ENCODE measurements around the gene ARL2.
"Not testable (repeated sequence)": the region's sequence is repeated elsewhere in the genome, so short reads cannot be mapped to it uniquely, and the experiment has no call there.

ARL2 gene

DNA sequence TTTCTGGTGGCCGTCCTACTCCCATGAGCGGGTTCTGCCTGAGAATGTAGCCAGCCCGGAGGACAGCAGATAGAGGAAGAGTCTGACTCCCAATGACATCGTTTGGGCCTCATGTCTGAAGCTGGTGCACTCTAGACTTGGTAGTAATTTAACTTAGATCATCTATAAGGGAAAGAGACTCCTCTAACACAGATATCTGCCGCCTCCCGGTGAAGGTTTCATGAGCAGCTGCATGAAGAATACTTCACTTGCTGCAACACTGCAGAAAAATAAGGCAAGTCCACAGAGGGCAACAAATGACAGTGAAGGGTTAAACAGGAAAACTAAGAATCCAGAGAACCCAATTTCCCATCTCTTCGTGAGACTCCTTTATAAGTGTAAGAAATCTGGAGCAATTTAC, 5.9 kb upstream of the ARL2 start:
- DNase-seq: no peak

DNA sequence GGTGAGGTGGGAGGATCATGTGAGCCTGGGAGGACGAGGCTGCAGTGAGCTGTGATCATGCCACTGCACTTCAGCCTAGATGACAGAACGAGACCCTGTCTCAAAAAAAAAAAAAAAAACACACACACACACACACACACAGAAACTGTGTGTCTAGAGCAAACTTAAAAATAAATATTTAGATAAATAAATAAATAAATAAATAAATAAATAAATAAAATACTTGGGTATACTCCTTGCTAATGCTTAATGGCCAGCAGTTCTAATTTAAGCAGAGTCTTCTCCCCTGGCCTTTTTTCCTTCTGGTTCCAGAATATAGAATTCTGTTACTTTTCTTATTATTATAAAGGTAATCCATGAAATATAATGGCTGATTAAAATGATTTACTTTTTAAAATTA, 5.1 kb upstream of the ARL2 start:
- no peak for DNase-seq

DNA sequence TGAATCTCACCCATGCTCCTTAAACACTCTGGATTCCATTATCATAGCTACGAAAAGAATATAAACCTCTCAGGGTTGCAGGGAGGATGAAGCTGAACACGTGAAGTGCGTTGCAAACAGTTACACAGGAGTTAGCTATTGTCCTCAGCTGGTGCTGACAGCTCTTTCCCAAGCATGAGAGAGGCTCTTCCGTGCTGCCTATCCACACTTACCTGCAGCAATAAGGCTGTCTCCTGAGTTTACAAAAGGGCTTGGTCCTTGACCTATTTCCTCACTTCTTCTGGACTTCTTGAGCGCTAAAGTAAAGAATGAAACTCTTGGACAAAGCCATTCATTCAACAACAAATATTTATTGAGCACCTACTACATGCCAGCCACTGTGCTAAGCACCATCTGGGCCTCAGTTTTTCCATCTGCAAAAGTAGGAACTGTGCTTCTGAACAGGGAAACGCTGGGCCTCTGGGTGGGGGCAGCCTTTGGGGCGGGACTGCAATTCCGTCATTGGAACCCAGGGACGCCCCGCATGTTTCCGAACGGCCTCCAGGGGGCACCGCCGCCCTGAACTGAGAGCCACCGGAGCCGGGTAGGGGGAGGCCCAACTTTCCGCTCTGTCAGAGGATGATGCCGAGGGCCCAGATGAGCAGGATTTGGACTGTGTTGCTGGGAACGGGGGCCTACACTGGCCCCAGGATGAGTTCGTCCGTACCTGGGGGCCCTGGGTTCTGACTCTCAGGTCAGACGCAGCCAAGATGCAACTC, 651 bp upstream of the ARL2 start:
- DNase-seq: peak; percentile 88

DNA sequence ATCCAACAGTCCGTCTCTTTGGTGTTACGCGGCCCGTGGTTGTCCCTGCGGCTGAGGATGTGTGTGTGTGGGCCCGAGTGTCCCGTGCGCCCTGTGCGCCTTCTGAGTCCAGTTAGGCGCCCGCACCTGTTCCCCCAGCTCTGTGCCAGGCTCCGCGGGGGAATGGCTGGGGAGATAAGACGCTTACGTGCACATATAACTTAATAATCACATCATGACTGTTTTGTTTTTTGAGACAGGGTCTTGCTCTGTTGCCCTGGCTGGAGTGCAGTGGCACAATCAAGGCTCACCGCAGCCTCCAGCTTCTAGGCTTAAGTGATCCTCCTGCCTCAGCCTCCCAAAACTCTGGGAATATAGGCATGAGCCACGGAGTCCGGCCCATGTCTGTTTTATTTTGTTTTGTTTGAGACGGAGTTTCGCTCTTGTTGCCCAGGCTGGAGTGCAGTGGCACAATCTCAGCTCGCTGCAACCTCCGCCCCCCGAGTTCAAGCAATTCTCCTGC, 817 bp downstream of the ARL2 start:
- no peak for DNase-seq

DNA sequence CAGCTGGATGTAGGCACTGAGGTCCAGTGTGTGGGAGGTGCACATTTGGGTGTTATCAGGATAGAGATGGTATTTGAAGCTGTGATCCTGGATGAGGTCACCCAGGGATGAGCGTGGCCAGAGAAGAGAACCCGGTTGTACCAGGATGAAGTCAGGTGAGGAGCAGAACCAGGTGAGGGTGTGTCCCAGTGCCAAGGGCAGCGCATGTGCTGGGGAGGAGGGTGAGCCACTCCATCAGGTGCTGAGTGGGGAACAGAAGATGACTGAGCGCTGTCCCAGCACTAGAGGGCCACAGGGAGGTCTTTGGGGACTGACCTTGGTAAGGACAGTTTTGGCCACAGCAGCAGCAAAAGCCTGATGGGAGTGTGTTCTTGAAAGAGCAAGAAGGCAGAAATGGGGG, 2.7 kb downstream of the ARL2 start:
- no peak for DNase-seq

DNA sequence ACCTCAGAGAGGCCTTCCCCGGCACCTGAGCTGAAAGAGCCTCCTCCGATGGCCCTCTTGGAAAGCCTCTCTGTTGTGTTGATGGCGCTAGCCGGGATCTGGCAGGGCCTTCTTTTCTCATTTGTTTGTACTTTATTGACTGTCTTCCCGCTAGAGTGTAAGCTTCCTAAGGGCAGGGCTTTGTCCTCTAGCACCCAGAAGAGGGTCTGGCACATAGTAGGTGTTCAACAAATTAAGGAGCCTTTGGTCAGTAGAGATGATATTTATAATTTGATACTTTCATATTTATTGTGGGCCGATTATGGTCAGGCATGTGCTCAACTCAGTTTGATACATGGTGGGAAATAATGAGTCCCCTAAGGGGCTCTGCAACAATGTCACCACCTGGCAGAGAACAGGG, 4.0 kb downstream of the ARL2 start:
- DNase-seq: no peak

DNA sequence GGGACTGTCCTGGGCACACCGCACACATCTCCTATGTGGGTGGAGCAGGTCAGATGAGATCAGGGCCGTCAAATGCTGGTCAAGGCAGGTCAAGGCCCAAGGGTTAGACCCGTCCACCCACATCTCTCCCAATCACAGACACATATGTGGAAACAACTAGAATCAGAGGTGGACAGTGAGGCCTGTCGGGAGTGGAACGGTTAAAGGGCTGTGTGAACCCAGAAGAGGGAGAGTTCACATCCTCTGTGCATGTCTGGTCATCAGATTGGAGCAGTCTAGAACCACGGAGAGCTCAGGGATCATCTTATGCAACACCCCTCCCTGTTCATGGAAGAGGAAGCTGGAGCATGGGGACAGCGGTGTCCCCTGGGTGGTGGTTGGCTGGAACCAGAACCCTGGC, 5.9 kb downstream of the ARL2 start:
- no peak for DNase-seq

DNA sequence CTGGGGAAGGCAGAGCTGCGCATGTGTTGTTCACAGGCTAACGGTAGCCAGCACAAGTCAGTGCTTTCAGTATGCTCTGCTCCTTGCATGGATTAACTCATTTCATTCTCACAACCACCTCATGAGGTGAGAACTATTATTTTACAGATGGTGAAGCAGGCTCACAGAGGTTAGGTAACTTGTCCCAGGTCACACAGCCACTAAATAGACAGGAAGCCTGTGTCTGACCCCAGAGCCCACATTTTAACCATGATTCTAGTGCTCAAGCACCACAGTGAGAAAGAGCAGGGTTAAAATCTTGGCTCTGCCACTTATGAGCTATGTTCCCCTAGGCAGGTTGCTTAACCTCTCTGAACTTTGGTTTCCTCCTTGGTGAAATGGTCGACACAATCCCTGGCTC, 7.0 kb downstream of the ARL2 start:
- no peak for DNase-seq

DNA sequence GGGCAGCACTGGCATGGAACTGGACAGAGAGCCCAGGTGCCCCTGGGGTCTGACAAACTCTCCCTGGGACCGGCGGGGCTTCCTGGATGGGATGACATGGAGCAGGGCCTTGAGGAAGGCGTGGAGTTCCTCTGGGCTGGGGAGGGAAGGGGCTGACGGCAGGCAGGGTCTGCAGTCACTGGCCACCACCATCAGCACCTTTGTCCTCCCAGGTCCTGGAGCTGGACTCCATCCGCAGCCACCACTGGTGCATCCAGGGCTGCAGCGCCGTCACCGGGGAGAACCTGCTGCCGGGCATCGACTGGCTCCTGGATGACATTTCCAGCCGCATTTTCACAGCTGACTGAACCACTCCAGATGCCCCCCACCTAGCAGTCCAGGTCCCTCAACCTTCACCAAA, 7.5 kb downstream of the ARL2 start:
- no peak for DNase-seq

DNA sequence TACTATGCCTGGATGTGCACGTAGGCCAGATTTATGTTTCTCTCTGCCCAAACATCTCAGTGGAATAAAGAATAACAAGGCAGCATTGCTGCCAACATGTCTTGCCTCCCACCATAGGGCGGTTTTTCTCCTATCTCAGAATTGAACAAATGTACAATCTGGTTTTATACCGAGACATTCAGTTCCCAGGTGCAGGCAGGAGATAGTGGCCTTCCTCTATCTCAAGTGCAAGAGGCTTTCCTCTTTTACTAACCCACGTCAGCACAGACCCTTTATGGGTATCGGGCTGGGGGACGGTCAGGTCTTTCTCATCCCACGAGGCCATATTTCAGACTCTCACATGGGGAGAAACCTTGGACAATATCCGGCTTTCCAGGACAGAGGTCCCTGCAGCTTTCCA, 9.5 kb downstream of the ARL2 start:
- DNase-seq: not testable (repeated sequence)

DNA sequence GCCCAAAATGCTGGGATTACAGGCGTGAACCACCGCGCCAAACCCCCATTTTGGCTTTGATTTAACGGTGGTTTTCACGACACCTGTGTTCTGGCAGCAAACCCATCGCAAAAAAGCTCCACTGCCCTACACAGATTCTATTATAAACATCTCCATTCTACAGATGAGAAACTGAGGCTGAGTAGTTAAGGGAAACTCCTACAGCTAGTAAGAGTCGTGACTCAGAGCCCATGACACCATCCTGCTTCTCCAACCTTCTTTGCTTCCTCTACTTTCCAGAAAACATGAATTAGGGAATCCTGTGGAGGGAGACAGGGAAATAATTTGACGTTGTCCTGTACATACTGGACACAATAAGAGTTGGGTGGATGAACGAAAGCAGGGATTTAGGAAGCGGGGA, 12.8 kb downstream of the ARL2 start:
- DNase-seq: no peak

DNA sequence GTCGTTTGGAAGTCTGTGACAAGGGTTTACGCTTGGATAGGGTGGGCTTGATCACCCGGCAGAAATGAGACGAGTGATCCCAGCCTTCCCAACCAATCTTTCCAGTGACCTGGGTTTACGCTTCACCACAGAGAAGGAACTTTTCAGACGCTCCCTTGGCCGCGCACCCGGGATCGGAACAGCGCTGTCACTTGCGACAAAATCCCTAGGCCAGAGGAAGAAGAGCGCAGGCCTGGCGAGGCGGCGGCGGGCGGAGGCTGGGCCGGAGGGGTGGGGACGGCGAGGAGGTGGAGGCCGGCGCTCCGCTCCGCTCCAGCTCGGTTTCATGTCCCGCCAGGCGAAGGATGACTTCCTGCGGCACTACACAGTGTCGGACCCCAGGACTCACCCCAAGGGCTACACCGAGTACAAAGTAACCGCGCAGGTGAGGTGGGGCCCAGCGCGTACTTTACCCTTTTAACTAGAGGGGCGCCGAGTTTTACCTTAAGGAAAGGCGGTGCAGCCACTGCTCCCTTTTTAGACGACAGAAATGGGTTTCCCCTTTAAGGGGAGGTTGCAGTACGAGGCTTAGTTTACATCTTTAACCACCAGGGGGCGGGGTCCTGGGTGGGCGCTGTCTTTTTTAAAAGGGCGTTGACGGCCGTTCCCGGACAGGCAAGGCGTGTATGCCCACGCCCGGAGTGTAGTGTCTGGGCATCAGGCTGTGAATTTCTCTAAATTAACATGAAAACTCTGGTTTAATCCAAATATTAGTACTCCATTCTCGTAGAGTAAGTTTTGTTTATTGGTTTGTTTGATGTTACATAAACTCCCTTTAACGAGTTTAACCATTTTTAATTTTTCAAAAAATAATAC, 13.5 kb downstream of the ARL2 start, which contains the start of gene SNX15:
TSS of gene SNX15 (plus strand) at position 227 of the 855 bp plus-strand sequence. CDS start at position 326, 99 bp downstream.
- peak; percentile 97 for DNase-seq

DNA sequence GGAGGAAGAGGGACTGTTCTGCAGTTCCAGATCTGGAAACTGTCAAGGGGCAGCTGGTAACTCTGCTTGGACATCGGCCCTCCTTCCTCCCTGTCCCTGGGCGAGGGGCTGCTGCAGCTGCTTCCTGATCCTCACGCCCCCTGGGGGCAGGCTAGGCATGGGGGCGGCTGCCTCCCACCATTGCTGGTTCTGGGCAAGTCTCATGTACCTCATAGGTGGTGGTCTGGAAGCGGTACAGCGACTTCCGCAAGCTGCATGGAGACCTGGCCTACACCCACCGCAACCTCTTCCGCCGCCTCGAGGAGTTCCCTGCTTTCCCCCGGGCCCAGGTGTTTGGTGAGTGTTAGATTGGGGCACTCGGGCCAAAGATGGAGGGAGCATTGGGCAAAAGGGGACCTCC, 18.3 kb downstream of the ARL2 start:
- DNase-seq: no peak

DNA sequence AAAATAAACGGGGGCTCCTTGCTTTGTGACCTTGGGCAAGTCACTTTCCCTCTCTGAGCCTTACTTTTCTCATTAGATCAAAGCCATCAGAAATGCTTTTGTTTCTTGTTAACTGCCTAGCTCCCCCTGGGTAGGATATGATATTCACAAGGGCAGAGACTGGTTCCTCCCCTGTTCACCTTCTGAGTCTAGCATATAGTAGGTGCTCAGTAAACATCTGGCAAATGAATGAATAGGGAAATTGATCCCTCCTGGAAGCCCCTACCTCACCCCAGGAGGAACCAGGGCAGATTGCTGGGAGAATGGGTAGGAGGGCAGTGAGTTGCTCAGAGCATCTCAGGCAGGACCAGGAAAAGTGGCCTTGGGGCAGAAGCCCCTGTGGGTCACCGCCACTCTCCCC, 20.5 kb downstream of the ARL2 start:
- DNase-seq: no peak

DNA sequence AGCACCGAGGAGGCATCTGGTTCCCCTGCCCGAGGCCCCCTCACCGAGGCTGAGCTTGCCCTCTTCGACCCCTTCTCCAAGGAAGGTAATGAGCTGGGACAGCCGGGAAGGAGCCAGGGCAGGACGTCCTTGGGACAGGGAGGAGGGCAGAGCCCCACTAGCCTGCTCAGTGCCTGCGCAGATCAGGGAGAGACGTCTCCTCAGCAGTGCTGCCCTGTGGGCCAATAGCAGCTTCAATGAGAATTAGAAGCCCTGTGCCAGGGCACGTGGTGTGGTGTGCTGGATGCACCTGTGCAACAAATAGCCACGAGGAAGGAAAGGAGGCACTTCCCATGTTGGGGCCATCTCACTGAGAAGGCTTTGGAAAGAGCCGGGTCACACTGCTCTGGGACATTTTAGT, 21.6 kb downstream of the ARL2 start:
- no peak for DNase-seq

DNA sequence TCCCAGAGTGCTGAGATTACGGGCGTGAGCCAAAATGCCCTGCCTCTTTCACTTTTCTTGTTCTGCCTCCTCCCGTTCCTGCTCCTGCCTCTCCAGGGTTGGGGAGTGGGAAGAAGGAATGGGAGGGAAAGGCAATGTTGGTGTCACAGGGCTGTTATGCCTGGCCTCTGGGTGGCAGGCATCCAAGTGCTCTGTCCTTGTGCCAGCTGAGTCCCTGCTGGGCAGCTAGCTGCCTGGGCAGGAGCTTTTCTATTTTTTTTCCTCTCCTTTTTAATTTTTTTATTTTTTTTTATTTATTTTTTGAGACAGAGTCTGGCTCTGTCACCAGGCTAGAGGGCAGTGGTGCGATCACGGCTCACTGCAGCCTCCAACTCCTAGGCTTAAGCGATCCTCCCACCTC, 23.0 kb downstream of the ARL2 start:
- no peak for DNase-seq

DNA sequence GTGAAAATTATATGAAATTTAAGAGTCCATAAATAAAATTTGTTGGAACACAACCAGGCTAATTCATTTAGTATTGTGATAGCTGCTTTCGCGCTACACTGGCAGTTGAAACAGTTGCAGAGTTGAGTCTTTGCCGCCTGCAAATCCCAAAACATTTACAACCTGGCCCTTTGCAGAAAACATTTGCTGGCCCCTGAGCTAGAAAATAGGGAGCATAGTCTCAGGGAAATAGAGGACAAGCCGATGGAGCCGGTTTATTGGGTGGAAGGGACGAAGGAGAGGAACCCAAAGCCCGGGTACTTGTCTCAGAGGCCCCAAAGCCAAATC, 26.5 kb downstream of the ARL2 start:
- no peak for DNase-seq

DNA sequence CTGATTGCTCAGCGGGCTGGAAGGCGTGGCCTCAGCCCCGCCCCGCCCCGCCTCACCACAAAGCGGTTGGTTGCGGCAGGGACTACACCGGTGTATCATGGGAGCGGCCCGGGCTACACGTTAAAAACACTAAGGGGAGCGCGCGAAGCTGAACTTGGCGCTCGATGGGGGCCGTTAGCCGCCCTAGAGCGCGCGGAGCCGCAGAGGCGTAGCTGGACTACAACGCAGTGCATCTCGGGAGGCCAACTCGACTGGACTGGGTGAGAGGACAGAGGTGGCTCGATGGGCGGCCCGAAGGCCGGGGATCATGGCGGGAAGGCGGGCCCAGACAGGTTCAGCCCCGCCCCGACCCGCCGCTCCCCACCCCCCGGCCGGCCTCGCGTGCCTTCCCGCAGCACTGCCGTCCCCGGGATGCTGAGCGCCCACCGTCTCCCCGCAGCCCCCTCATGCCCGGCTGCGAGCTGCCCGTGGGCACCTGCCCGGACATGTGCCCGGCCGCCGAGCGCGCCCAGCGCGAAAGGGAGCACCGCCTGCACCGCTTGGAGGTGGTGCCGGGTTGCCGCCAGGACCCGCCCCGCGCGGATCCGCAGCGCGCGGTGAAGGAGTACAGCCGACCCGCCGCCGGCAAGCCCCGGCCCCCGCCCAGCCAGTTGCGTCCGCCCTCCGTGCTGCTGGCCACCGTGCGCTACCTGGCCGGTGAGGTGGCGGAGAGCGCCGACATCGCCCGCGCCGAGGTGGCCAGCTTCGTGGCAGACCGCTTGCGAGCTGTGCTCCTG, 27.1 kb downstream of the ARL2 start, which contains the start of gene SAC3D1:
TSS of gene SAC3D1 (plus strand) at position 364 of the 776 bp plus-strand sequence. CDS start at position 447, 83 bp downstream.
- peak; percentile 95 for DNase-seq

DNA sequence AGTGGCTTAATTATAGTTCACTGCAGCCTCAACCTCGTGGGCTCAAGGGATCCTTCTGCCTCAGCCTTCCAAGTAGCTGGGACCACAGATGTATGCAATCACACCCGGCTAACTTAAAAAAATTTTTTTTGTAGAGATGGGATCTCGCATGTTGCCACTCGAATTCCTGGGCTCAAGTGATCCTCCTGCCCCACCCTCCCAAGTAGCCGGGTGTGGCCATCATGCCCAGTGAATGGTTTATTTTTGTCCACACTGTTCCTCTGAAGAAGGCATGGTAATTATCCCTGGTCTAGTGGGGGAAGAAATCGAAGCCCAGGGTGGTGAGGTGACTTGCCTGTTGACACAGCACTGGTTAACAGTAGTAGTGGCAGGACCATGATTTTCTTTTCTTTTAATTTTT, 28.9 kb downstream of the ARL2 start:
- DNase-seq: no peak

DNA sequence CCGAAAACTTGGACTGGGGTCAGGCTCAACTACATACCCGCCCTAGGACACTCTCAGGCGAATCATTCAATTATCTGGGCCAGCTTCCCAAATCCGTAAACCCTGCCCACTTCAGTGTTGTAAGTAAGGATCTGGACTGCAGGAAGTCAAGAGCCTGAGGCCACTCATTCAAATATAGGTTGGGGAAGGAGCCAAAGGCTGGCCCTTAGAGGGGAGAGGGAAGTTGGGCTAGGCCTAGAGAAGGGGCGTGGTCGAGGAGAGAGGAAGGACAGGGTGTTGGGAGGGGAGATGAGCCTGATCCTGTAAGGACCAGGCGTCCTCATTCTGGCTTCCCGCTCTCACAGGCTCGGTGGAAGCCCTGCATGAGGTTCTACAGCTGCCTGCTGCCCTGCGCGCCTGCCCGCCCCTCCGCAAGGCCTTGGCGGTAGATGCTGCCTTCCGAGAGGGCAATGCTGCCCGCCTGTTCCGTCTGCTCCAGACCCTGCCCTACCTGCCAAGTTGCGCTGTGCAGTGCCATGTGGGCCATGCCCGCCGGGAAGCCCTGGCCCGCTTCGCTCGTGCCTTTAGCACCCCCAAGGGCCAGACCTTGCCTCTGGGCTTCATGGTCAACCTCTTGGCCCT, 30.0 kb downstream of the ARL2 start:
- no peak for DNase-seq

DNA sequence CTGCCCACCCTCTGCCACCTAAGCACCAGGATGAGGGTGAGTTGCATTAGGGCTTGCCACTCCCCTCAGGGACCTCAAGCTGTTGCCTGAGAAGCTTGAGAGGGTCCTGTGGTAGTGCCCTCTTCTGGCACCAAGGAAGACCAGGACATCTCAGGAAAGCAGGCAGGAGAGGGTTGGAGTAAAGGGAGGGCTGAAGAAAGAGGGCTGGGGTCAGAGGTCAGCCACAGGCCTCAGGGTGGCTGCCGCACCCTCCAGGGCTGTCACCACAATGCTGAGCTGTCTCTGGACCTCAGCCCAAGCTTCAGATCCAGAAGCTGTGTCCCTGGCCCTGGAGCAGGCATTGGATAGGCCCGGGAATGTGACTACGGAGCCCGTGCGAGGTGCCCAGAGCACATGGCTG, 31.1 kb downstream of the ARL2 start:
- no peak for DNase-seq

DNA sequence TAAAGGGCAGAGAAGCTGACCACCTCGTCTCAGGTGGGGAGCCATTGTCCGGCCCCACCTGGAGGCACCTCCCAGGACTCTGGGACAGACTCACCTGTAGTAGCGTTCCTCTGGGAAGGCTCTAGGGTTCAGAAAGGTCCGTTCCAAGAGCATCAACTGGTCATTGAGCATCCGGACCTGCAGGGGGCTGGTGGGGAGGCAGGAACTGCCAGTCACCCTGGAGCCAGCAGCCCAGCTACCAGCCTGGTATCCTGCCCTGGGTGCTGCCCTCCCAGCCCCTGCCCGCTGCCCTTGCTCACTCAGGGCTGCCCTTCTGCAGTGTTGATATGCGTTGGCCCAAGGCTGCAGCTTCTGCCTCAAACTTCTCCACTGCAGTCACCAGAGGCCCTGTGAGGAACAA, 31.8 kb downstream of the ARL2 start:
- DNase-seq: no peak
